Activated CD8-positive, alpha-beta T cell treated with anti-CD3 and anti-CD28 coated beads for 36 hours (primary cell): ENCODE results near the gene AQP1. TPM values are rescaled to one million over a fixed set of nuclear protein-coding genes. Genes with fewer than 3 reads are reported as not detected.

ENCODE experiments used
- ATAC-seq: fragments of 200-7000 bp; cut with Tn5 transposase; one replicate; pipeline ENCODE4 v1.10.0; 2021; ENCODE audit warnings: mild to moderate bottlenecking, moderate library complexity
- CTCF ChIA-PET: fragments of 350-600 bp; sonication (Branson Sonifier 250); formaldehyde crosslinking; loops from one replicate; lab custom pipeline; 2021; ENCODE audit warnings: antibody characterized with exemption; lab: Charles Lee
- POLR2A ChIA-PET: fragments of 350-600 bp; sonication (Branson Sonifier 250); formaldehyde crosslinking; loops from one replicate; lab custom pipeline; 2021; ENCODE audit warnings: antibody characterized with exemption; lab: Charles Lee
- DNase-seq: peaks from one replicate; pipeline ENCODE4 v3.0.0-alpha.2; 2020
- H3K27ac Mint-ChIP-seq: one replicate; pipeline ENCODE4 v1.8.0; 2021; ENCODE audit warnings: mild to moderate bottlenecking, mixed read lengths
- H3K27me3 Mint-ChIP-seq: one replicate; pipeline ENCODE4 v1.8.0; 2021; ENCODE audit warnings: mixed read lengths
- H3K36me3 Mint-ChIP-seq: one replicate; pipeline ENCODE4 v1.8.0; 2021; ENCODE audit warnings: low read depth, mixed read lengths
- H3K4me1 Mint-ChIP-seq: one replicate; pipeline ENCODE4 v1.8.0; 2021; ENCODE audit warnings: low read depth, mixed read lengths
- H3K4me3 Mint-ChIP-seq: one replicate; pipeline ENCODE4 v1.8.0; 2021; ENCODE audit warnings: mild to moderate bottlenecking, moderate library complexity, mixed read lengths
- H3K9me3 Mint-ChIP-seq: one replicate; pipeline ENCODE4 v1.8.0; 2021; ENCODE audit warnings: mixed read lengths
- CTCF ChIP-seq: fragments of 200-600 bp; IDR thresholded peaks from one replicate; pipeline ENCODE4 v1.8.0; 2022; ENCODE audit warnings: antibody characterized with exemption, mild to moderate bottlenecking
- intact Hi-C: fragments of 100-400 bp; cut with micrococcal nuclease; formaldehyde crosslinking; loops from one replicate; pipeline ENCODE4 v1.10.0; 2022
- total RNA-seq, 2 experiments: library from RNA; stranded (reverse); gene quantifications; one replicate each; pipeline ENCODE4 v1.2.3, GENCODE V29; 2021

Gene AQP1
- under 1 TPM; 0.22 to 0.27 TPM for total RNA-seq

GRCh38 chr7:30911561-30911969 lies at the start of gene AQP1:
Gene AQP1, plus strand, starts transcription at chr7:30911853. Its CDS starts 57 bp downstream, at chr7:30911910.
- DNase-seq (no peak), ATAC-seq (no peak)
- CTCF ChIA-PET, result no interaction called here
- H3K27me3 Mint-ChIP-seq, result no peaks in the 10 kb centered on the region
- TF ChIP-seq CTCF, result no peak
- no peak within 1 kb of the TSS for H3K27ac Mint-ChIP-seq
- no peak within 1 kb of the TSS for H3K4me3 Mint-ChIP-seq
- H3K4me1 Mint-ChIP-seq, result no peaks in the 10 kb centered on the region
- no peaks in the 10 kb centered on the region for H3K36me3 Mint-ChIP-seq
- intact Hi-C loops, result no loop called here
- H3K9me3 Mint-ChIP-seq, result no peaks in the 10 kb centered on the region
- POLR2A ChIA-PET, result no interaction called here

- DNase-seq (no peak), ATAC-seq (no peak)
- Mint-ChIP-seq H3K27ac (no peak overlapping the region), H3K9me3 (no peaks in the 10 kb centered on the region), H3K4me3 (no peak overlapping the region), H3K36me3 (no peaks in the 10 kb centered on the region), H3K4me1 (no peaks in the 10 kb centered on the region), H3K27me3 (no peaks in the 10 kb centered on the region)
- intact Hi-C loops, result no loop called here
- TF ChIP-seq CTCF, result no peak
- ChIA-PET POLR2A (no interaction called here), CTCF (no interaction called here)
Observed at GRCh38 chr7:30862995-30863705, 48.5 kb upstream of the AQP1 start.

- ChIA-PET CTCF (interaction anchor here (1.6 kb wide), 1 partner anchor 75 kb away, joined by 7 read pairs; no protein-coding TSS in a partner anchor), POLR2A (no interaction called here)
- TF ChIP-seq CTCF, result no peak
- no peaks in the 10 kb centered on the region for H3K27me3 Mint-ChIP-seq
- intact Hi-C loops, result no loop called here
- no peak for ATAC-seq
- no peak overlapping the region for H3K4me3 Mint-ChIP-seq
- no peaks in the 10 kb centered on the region for H3K36me3 Mint-ChIP-seq
- no peak overlapping the region for H3K27ac Mint-ChIP-seq
- no peaks in the 10 kb centered on the region for H3K4me1 Mint-ChIP-seq
- DNase-seq, result no peak
- no peaks in the 10 kb centered on the region for H3K9me3 Mint-ChIP-seq
Observed at GRCh38 chr7:30863706-30864035, 48.0 kb upstream of the AQP1 start.

GRCh38 chr7:30864101-30864500 lies 47.6 kb upstream of the AQP1 start:
- H3K27me3 Mint-ChIP-seq, result no peaks in the 10 kb centered on the region
- POLR2A ChIA-PET, result no interaction called here
- TF ChIP-seq CTCF, result no peak
- CTCF ChIA-PET, result interaction anchor here (1.6 kb wide), 1 partner anchor 74 kb away, joined by 7 read pairs; no protein-coding TSS in a partner anchor
- intact Hi-C loops, result no loop called here
- no peak for DNase-seq
- no peak overlapping the region for H3K4me3 Mint-ChIP-seq
- no peak overlapping the region for H3K27ac Mint-ChIP-seq
- no peak for ATAC-seq
- H3K36me3 Mint-ChIP-seq, result no peaks in the 10 kb centered on the region
- H3K9me3 Mint-ChIP-seq, result no peaks in the 10 kb centered on the region
- H3K4me1 Mint-ChIP-seq, result no peaks in the 10 kb centered on the region

GRCh38 chr7:30865076-30865475 lies 46.6 kb upstream of the AQP1 start:
- no peak for TF ChIP-seq CTCF
- ChIA-PET CTCF (interaction anchor here (1.6 kb wide), 1 partner anchor 73 kb away, joined by 7 read pairs; no protein-coding TSS in a partner anchor), POLR2A (no interaction called here)
- H3K27ac Mint-ChIP-seq, result no peak overlapping the region
- H3K36me3 Mint-ChIP-seq, result no peaks in the 10 kb centered on the region
- H3K9me3 Mint-ChIP-seq, result no peaks in the 10 kb centered on the region
- ATAC-seq, result no peak
- DNase-seq, result no peak
- H3K27me3 Mint-ChIP-seq, result no peaks in the 10 kb centered on the region
- no peak overlapping the region for H3K4me3 Mint-ChIP-seq
- no peaks in the 10 kb centered on the region for H3K4me1 Mint-ChIP-seq
- intact Hi-C loops, result no loop called here
